Stimulated activated CD4-positive, alpha-beta T cell treated with anti-CD3 and anti-CD28 coated beads, Interleukin-4, amount 100 ng/mL, for 48 hours (primary cell): ENCODE results near the gene SERPINH1.
A peak's percentile ranks its signal among the peaks of the same experiment; 100 is the strongest.

Source experiments
- DNase-seq, 2 donors: peaks; one replicate each; pipeline ENCODE4 v3.0.0-alpha.2; 2020; ENCODE audit warnings: low read depth in 2 of 2

The SERPINH1 gene

DNA sequence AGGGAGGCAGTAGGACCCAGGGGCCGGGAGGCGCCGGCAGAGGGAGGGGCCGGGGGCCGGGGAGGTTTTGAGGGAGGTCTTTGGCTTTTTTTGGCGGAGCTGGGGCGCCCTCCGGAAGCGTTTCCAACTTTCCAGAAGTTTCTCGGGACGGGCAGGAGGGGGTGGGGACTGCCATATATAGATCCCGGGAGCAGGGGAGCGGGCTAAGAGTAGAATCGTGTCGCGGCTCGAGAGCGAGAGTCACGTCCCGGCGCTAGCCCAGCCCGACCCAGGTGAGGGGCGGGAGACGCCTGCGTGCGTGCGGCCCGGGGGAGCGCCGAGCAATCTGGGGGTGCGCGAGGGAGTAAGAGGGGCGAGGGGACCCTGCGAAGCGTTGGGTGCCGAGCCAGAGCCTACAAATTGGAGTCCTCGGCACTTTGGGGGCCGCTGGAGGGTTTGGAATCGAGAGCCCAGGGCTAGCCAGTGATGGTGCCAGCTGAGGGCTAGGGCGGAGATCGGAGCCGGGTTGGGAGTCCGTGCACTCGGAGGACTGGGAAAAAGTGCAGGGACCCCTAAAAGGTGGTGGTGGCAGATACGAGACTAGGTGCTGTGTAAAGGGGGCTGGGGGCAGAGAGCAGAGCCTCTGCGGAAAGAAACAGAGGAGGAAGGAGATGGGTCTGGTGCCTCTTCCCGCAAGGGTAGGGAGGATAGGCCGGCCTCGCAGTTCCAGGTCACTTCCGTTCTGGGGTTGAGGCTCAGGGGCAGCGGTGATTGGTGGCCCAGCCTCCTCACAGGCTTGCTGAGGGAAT lies at the start of gene SERPINH1:
TSS of gene SERPINH1 (plus strand) at position 206 of the 788 bp plus-strand sequence. CDS start 4,097 bp downstream, outside the sequence.
- DNase-seq = peak; percentile 60 to 73

DNA sequence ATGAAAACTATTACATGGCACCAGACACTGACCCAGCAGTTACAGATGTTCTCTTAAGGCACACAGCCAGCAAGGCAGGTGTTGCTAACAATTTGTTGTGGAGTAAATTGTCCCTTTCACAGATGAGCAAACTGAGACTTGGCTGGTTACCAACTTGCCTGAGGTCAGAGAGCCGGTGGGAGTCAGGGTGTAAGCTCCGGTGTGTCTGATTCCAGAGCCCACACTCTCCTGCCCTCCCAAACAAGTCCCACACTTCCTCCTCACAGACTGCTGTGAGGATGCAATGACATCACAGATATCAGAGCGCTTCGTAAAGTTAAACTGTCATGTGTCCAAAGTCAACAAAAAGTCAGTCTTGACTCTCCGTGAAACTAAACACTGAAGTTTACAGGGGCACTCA lies 48.8 kb upstream of the SERPINH1 start:
- DNase-seq = no peak

DNA sequence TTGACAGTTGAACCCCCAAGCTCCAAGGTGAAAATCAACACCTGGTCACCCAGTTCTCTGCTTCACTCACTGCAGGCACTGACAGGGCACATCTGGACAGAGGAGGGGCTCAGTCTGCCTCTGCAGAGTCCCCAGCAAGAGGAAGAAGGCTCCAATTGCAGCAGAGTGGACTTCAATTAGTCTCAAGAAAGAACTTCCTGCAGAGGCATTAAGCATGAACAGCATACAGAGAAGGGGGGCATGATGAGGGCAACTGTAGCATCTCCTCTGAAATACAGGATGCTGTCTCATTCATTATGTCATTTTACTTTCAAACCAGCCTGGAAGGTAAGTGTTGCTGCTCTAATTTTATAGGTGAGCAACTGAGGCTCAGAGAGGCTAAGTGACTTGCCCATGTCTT lies 47.5 kb upstream of the SERPINH1 start:
- no peak for DNase-seq

DNA sequence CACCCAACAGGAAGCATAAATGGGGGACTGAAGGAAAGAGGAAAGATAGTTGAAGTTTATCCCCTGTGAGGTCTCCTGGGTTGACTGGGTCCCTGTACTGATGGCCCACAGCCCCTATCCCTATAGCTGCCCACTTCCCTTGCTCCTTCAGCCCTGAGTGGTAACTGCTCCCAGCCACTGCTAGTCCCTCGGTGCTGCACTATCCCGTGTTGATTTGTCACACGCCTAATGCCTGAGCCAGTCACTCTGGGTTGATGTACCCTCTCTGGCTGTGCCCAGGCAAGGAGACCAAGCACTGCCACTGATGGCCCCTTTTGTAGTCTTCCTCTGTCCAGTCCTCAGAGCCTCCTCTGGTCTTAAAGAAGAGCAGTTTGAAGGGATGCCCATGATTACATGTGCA lies 45.9 kb upstream of the SERPINH1 start:
- no peak for DNase-seq

DNA sequence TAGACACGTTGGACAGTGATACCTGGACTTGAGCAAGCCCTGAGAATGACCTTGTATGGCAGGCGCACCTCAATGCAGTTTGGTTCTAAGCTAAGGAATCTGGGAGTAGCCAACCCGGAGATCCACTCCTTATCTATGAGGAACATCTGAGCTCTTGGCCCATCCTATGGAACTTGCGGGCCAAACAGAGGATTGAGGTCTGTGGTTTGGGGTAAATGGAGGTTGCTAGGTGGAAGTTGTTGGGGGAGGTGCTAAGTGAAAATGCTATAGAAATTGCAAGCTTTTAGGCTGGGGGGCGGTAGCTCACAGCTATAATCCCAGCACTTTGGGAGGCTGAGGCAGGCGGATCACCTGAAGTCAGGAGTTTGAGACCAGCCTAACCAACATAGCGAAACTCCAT lies 45.2 kb upstream of the SERPINH1 start:
- DNase-seq = no peak

DNA sequence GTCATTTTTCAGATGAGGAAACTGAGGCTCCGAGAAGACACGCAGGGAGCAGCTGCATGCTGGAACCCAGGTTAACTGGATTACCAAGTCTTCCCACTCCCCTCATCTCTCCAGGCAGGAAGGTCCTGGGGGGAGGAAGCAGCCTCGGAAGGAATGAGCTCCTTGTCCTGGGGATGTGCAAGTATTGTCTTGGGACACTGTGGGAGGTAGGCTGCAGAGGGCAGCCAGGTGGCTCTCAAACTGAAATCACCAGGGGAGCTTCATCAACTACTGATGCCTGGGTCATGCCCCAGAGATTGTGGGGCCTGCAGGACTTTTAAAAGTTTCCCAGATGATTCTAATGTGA lies 43.9 kb upstream of the SERPINH1 start:
- no peak for DNase-seq

DNA sequence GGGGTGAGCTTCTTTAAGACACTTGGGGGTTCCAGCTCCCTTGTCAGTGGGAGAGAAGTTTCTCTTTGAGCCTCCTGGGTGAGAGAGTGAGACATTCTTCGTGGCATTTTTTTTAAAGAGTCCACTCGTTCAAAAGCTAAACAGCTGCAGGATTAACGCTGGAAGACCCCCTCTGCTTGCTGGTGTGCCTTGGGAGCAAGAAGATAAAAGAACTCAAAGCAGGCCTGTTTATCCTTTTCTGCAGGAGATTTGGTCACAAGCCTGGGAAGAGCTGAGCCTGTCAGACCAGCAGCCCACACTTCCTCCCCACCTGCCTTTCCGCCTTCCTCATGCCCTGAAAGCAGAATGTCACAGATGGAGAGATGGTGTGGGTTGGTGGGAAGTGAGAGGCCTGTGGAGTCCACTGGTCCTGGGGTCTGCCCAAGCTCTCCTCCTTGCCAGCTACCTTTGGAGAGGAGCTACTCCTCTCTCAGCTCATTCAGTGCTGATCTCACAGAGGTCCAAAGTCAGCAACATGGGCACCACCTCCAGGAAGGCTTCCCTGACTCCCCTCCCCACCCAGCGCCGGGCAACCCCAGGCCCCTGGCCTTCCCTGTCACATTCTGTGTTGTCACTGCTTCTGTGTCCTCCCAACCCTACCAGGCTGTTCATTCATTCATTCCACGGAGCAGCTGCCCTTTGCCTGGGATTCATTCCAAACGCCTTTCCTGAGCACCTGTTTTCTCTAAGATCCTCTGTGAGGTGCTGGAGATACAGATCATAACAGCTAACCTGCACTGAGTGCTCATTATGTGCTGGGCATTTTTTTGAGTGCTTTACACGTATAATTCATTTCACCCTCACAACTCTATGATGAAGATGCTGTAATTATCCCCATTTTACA lies 43.0 kb upstream of the SERPINH1 start:
- DNase-seq = no peak

DNA sequence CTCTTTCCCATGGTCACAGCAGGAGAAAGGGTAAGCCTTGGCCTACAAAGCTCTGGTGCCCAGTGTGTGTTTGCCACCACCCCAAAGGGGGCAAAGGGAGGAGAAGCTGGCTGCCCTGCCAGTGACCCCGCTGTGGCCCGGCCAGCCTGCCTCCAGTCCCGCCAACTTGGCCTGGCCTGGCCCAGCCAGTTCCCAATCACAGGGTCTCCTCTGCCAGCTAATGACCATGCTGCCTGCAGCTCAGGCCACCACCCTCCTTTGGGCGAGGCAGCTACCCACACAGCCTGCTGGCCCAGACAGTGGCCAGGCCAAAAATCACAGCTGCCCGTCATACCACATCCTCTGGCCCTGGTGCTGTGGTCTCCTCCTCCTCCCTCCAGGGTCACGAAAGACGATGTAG lies 41.4 kb upstream of the SERPINH1 start:
- no peak for DNase-seq

DNA sequence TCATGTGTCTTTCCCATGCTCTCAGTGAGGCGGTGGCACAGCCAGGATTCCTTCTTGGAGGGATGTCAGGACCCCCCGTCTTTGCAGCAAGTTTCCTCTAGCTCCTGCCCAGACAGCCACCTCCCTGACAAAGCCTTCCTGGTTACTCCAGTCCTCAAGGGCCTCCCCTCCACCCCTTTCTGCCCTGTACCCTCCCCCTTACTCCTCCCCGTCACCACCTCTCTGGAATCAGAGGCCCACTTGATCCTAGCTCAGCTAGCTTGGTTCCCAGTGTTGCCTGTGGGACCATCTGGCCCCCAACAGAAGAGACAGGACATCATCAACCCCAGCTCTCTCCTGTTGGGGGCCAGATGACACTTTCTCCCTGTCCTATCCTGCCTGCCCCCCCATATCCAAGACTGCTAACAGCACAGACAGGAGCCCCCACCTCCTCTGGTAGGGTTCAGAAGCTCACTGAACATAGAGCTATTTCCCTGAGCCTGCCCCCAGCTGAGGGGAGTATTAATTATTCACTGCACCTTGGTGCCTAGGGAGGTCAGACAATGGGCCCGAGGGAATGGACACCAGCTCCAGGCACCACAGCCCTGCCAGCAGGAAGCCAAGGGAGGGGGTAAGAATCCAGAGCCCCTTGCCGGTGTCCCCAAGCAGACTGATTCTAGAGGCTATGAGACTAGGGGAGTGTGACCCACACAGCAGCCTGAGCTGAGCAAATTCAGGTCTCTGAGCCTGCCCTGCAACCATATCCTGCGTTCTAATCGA lies 39.6 kb upstream of the SERPINH1 start:
- no peak for DNase-seq

DNA sequence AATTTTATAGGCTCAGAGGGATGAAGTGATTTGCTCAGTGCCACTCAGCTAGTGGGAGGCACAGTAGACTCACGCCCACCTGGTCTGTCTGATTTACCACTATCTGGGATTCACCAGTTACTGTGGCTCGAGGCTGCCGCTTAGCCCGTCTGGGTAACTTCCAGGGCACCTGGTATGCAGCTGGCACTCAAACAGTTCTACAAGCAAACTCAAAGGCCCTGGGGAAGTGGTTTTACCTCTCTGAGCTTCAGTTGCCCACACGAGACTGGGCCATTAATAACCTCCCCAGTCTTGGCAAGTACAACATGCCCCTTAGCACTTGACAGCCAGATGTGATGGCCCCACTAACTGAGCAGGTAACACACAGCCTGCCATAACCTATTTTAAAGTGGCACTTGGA lies 38.9 kb upstream of the SERPINH1 start:
- DNase-seq = no peak

DNA sequence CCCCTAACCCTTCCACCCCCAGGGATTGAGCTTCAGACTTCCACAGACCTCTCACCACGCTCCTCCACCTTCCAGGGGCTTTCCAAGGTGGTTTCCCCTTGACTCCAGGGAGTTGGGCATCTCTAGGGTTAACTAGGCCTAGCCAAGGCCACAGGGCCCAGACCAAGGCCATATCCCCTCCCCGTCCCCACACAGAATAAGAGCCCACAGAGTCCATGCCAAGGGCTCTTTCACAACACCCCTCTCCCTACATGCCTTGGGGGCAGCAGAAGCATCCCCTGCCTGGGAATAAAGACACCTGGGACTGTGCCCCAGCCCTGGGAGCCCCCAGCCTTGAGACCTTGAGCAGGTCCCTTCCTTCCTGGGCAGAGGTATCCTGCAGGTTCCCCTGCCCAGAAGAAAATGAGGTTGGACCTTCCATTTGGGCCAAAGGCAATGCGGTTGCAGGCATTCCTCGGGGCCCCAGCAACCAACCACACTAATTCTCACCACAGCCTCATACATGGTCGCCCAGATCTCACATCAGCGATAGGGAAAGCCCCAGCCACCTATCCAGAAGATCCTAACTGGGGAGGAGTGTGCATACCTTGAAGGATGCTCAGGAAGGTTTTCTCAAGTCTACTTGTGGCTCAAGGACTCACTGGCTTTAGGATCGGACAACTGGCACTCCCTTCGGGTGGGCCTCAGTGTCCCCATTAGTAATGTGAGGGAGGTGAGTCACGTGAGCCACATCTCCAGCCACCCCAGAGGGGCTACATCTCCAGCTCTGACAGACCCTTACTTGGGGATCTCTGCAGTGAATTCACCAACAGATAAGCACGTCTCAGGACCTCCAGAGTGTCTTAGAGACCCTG lies 38.0 kb upstream of the SERPINH1 start:
- DNase-seq = no peak

DNA sequence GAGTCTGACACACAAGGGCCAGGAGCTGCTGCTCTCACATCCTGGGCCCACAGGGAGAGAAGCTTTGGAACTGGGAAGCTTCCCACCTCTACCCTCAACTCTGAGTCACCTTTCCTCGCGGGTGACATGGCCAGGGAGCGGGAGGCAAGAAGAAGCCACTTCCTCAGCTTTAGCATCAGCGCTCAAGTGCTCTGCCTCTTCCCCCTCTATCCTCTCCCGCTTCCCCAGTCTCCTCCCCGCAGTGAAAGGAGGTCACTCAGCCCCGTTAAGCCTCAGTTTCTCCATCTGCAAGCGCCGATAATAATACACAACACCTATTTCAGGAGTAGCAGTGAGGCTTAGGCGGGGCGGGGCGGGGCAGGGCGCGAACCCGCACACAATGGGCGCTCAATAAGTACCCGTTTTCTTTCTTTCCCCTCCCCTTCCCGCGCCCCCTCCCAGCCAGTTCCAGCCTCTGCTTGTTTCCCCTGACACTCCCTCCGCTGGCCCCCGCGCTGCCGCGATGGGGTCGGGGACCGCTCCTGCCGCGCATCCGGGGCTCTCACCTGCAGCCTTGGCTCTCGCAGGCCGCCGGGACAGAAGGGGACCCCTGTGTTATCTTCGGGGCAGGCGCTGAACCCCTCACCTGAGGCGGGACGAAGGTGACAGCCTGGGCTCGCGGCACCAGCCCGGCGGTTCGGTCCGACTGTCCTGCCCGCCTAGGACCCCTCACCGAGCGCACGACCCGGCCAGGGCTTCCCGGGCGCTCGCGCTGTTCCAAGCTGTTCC lies 37.2 kb upstream of the SERPINH1 start:
- DNase-seq = no peak

DNA sequence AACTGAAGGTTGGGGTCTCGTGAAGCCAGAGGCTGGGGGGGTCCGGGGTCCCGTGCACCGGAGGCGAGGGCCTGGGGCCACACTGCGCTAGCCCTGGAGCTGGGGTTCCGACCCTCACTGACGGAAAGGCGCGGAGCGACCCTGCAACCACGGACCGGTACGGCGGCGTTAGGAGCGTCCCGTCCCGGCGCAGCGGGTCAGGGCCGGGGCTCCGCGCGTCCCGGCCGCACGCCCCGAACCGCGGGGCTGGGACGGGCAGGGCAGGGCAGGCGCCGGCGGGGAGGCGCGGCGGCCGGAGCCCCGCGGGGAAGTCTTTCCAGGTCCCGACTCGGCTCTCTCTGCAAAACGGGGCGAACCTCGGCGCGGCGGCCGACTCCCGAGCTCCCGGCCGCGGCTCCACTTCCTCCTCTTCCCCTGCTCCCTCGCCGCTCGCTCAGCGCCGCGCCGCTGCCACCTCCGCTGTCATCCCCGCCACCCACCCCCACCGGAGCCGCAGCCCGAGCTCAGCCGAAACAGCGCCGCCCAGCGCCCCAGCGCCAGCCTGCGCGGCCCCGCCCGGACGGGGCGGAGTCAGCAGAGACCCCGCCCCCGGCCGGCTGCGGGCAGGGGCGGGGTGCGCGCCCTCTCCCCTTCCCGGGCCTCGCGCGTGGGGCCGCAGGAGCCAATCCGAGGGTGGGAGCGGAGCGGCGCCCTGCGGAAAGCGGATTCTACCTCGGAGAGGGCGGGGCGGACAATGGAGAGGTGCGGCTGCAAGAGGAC lies 36.4 kb upstream of the SERPINH1 start, which contains the start of gene GDPD5:
TSS of gene GDPD5 (minus strand) at position 509 of the 759 bp plus-strand sequence. CDS start 48,206 bp downstream, outside the sequence.
- DNase-seq = peak; percentile 77 to 83

DNA sequence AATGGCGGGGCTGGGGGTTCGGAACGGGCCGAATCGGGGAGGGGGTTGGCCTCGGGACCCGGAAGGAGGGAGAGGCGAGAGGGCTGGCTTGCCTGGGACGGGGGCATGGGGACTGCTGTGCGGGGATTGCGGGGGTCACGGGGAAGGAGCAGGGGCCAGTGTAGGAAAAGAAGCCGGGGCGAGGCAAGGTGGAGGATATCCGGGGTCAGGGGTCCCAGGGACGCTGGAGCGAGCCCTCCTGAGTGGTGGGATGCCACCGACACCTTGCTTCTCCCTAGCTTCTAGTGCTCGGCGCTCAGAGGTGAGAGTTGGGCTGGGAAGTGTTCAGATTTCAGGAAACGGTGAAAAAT lies 35.9 kb upstream of the SERPINH1 start:
- DNase-seq = no peak

DNA sequence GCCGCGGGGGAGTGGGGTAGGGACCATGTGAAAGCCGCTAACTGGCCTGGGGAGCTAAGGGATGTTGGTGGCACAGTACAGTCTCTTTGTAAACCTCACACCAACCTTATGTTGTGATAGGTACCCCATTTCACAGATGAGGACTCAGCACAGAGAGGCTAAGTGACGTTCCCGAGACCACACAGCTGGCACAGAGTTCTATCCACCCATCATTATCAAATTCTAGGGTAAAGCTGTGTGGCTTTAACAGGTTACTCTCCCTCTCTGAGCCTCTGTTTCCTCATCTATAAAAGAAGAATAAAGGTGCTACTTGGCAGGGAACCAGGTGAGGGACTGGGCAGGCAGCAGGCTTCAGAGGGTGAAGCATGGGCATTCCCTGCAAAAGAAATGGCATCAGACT lies 34.9 kb upstream of the SERPINH1 start:
- no peak for DNase-seq

DNA sequence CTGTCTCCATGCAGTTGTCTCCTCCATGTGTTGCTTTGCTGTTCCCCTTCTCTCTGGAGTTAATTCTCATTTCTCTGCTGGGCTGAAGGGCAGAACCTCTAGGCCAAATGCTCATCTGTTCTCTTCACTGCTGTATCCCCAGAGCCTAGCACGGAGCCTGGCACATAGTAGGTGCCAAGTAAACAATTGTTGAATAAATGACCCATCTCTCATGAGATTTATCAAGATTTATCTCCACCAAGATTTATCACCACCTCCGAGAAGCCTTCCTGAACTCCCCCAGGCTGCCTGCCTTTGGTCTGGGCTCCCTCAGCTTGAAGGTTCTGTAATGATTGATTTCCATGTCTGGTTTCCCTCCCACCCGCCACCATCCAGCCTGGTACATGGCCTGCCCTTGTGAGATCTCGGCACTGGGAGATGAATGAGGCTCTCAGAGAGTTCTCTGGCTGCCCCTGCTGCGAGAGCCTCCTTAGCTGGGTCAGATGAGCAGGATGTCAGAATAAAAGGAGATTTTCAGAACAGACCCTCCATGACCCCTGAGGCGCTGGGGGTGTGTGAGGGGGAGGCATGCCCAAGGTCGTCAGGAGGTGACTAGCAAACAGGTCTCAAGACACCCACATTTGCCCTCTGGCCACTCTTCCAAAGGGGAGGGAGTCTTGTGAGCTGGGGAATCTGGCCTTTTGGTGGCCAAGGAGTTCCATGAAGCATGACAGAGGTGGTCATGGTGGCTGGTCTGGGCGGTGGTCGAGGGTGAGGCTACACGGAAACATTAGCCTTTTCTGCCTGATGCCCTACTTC lies 33.9 kb upstream of the SERPINH1 start:
- DNase-seq = no peak

DNA sequence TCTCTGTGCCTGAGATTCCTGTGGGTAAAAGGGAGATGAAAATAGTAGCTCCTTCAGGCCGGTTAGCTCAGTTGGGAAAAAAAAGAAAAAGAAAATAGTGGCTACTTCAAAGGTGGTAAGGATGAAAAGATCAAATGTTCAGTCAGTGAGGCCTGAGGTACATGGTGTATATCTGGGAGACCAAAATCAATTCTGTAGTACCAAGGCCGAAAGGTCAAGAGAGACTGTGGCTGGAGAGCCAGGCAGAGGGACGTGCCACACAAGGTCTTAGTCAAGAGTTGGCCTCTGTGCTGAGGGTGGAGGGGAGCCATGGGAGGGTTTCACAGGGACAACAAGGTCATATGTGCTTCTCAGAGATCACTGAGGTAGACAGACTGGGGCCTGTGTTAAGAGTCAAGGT lies 31.5 kb upstream of the SERPINH1 start:
- DNase-seq = no peak

DNA sequence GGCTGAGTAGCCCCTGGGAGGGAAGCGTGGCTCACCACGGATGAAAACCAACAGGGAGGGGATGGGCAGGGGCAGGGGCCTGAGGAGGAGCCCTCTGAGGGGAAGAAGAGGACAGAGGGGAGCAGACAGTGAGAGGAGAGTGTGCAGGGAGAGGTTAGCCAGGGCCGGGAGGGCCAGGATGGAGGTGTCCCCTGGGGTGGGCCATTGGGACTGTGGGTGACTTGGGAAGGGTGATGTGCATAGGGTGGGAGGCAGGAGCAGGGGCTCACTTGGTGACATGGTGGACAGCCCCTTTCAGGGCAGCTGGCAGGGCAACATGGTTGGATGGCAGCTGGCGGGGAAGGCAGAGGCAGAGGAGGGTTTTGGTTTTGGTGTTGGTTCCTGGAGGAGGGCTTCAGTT lies 30.7 kb upstream of the SERPINH1 start:
- DNase-seq = no peak
